ENCODE data around the gene GJD4. TPM values are rescaled to one million over a fixed set of nuclear protein-coding genes. Genes with fewer than 3 reads are reported as not detected.

Gene GJD4
- total RNA-seq, 4 donors from 2014 or later, result not detected

DNA sequence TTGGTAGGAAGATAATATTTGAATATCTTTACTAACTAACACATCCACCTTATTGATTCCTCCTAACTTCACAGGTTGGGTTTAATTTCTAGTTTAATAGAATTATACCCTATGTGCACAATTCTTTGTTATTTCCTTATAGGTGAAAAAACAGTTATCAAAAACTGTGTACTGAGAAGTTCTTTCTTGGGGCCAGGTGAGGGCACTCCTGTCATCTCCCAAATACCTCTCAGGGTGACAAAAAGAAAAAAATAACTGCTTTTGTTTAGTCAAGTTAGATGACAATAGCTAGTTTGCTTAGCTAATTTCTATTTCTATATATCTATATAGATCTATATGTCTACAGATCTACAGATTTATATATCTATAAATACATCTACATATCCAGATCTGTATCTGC, 26.9 kb downstream of the GJD4 start:
- DNase-seq, result no peak
- intact Hi-C loops (cut with DNase I; ENCODE audit: low total_unique reads), result loop anchor here (10.0 kb wide), 1 partner anchor 1153 kb away; no protein-coding TSS in a partner anchor
- Histone ChIP-seq H3K4me3 (no peak overlapping the region), H3K9me3 (no peaks in the 10 kb centered on the region), H3K27me3 (no peaks in the 10 kb centered on the region), H3K27ac (no peak overlapping the region), H3K4me1 (no peaks in the 10 kb centered on the region), H3K36me3 (no peaks in the 10 kb centered on the region)
- no peak for TF ChIP-seq POLR2A (IDR thresholded peaks at IDR 0.05)
- TF ChIP-seq, protein P1, sequence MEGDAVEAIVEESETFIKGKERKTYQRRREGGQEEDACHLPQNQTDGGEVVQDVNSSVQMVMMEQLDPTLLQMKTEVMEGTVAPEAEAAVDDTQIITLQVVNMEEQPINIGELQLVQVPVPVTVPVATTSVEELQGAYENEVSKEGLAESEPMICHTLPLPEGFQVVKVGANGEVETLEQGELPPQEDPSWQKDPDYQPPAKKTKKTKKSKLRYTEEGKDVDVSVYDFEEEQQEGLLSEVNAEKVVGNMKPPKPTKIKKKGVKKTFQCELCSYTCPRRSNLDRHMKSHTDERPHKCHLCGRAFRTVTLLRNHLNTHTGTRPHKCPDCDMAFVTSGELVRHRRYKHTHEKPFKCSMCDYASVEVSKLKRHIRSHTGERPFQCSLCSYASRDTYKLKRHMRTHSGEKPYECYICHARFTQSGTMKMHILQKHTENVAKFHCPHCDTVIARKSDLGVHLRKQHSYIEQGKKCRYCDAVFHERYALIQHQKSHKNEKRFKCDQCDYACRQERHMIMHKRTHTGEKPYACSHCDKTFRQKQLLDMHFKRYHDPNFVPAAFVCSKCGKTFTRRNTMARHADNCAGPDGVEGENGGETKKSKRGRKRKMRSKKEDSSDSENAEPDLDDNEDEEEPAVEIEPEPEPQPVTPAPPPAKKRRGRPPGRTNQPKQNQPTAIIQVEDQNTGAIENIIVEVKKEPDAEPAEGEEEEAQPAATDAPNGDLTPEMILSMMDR (IDR thresholded peaks at IDR 0.05), result no peak

GRCh38 chr10:35633006-35633980, 28.2 kb downstream of the GJD4 start:
- DNase-seq, result no peak

GRCh38 chr10:35635576-35635975, 30.4 kb downstream of the GJD4 start:
- H3K4me1 ChIP-seq, result no peaks in the 10 kb centered on the region
- H3K27ac ChIP-seq, result no peak overlapping the region
- no peak overlapping the region for H3K4me3 ChIP-seq
- intact Hi-C loops (cut with DNase I; ENCODE audit: low total_unique reads), result loop anchor here (10.0 kb wide), 1 partner anchor 1149 kb away; no protein-coding TSS in a partner anchor
- no peaks in the 10 kb centered on the region for H3K27me3 ChIP-seq
- peak; percentile 17 to 37 for DNase-seq
- no peaks in the 10 kb centered on the region for H3K36me3 ChIP-seq
- TF ChIP-seq, protein P1 (IDR thresholded peaks at IDR 0.05), result peak; percentile 87 to 91 (median 88)
- TF ChIP-seq POLR2A (IDR thresholded peaks at IDR 0.05), result no peak
- H3K9me3 ChIP-seq, result no peaks in the 10 kb centered on the region

More at GRCh38 chr10:35633006-35633980, 28.2 kb downstream of the GJD4 start:
- Histone ChIP-seq H3K27me3 (no peaks in the 10 kb centered on the region), H3K27ac (no peak overlapping the region), H3K4me1 (no peaks in the 10 kb centered on the region), H3K36me3 (no peaks in the 10 kb centered on the region), H3K9me3 (no peaks in the 10 kb centered on the region), H3K4me3 (no peak overlapping the region)
- TF ChIP-seq POLR2A (IDR thresholded peaks at IDR 0.05), result no peak
- TF ChIP-seq, protein P1 (IDR thresholded peaks at IDR 0.05), result no peak
- intact Hi-C loops (cut with DNase I; ENCODE audit: low total_unique reads), result loop anchor here (10.0 kb wide), 1 partner anchor 1152 kb away; no protein-coding TSS in a partner anchor

DNA sequence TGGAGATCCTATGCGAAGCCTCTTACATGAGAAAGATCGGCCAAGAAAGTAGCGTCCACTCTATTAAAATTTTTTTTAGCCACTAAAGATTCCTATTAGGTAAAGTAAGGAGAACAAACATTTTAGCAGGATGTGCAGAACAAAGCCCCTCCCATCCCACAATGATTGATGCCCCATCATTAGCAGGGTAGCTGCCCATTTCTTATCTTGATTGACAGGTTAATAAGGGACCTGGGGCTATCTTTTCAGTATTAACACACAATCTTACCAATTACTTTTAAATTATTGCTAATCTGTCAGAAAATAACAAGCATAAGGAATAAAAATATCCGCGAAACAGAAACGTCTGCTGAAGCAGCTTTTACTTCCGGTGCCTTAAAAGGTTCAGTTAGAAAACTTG, 31.8 kb downstream of the GJD4 start:
- Histone ChIP-seq H3K27ac (no peak overlapping the region), H3K4me1 (no peaks in the 10 kb centered on the region), H3K9me3 (no peaks in the 10 kb centered on the region), H3K27me3 (no peaks in the 10 kb centered on the region), H3K4me3 (no peak overlapping the region), H3K36me3 (no peaks in the 10 kb centered on the region)
- TF ChIP-seq POLR2A (IDR thresholded peaks at IDR 0.05), result no peak
- TF ChIP-seq, protein P1 (IDR thresholded peaks at IDR 0.05), result no peak
- intact Hi-C loops (cut with DNase I; ENCODE audit: low total_unique reads), result loop anchor here (10.0 kb wide), 1 partner anchor 1148 kb away; no protein-coding TSS in a partner anchor
- no peak for DNase-seq

- no peaks in the 10 kb centered on the region for H3K27me3 ChIP-seq
- H3K9me3 ChIP-seq, result no peaks in the 10 kb centered on the region
- no peaks in the 10 kb centered on the region for H3K4me1 ChIP-seq
- H3K36me3 ChIP-seq, result no peaks in the 10 kb centered on the region
- intact Hi-C loops (cut with DNase I; ENCODE audit: low total_unique reads), result loop anchor here (10.0 kb wide), 1 partner anchor 1147 kb away; no protein-coding TSS in a partner anchor
- H3K4me3 ChIP-seq, result no peak overlapping the region
- no peak for TF ChIP-seq POLR2A (IDR thresholded peaks at IDR 0.05)
- TF ChIP-seq, protein P1 (IDR thresholded peaks at IDR 0.05), result no peak
- DNase-seq, result no peak
- no peak overlapping the region for H3K27ac ChIP-seq
Observed at GRCh38 chr10:35637462-35637861, 32.3 kb downstream of the GJD4 start.
